ENCODE measurements around the gene EPN1.

DNA sequence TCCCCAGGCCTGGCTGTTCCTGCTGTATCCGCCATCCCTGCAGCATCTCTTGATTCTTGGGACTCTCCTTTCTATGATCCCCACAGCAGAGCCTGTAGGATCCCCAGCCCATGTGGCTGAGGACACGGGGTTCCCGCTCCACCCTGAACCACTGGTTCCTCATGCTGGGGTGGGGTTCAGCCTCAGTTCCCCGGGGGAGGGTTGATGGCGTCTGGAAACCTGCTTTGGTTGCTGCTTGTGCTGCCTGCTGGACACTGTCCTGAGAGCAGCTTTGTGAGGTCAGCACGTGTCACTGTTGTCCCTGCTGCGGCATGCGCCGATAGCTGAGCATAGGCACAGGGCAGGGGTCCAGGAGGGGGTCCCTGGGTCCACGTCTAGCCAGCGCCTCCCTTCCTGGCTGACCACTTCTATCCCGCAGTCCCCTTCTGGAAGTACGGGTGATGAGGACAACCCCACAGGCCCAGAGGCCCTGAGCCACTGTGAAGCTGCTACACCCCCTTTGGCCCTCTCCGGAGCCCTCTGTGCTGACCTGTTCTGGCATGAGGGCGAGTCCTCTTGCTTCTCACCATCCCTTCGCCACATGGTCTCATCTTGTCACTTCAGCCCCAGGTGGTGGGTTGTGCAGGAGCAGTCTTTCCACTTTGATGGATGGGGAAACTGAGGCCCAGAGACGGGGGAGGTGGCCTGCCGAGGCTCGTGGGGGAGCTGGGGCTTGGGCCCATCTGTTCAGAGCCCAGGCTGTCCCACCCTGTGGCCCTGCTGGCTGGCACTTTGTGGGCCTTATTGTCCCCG is 5.5 kb downstream of the EPN1 start:
- TF ChIP-seq, protein P1, sequence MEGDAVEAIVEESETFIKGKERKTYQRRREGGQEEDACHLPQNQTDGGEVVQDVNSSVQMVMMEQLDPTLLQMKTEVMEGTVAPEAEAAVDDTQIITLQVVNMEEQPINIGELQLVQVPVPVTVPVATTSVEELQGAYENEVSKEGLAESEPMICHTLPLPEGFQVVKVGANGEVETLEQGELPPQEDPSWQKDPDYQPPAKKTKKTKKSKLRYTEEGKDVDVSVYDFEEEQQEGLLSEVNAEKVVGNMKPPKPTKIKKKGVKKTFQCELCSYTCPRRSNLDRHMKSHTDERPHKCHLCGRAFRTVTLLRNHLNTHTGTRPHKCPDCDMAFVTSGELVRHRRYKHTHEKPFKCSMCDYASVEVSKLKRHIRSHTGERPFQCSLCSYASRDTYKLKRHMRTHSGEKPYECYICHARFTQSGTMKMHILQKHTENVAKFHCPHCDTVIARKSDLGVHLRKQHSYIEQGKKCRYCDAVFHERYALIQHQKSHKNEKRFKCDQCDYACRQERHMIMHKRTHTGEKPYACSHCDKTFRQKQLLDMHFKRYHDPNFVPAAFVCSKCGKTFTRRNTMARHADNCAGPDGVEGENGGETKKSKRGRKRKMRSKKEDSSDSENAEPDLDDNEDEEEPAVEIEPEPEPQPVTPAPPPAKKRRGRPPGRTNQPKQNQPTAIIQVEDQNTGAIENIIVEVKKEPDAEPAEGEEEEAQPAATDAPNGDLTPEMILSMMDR (IDR thresholded peaks at IDR 0.05): no peak
- TF ChIP-seq POLR2AphosphoS5 (IDR thresholded peaks at IDR 0.05) (no peak), EP300 (IDR thresholded peaks at IDR 0.05) (no peak), POLR2A (IDR thresholded peaks at IDR 0.05) (no peak)

Measured in stomach (tissue), 4 donors.